Liver (tissue), 9 donors: Measurements from ENCODE around the gene CCDC83. TPM values are rescaled to one million over a fixed set of nuclear protein-coding genes. Genes with fewer than 3 reads are reported as not detected.

Experiments
- DNase-seq: peaks from one replicate; pipeline ENCODE4 v3.0.0-alpha.2; 2017; ENCODE audit warnings: low spot score
- H3K27ac ChIP-seq, 2 donors: one replicate each; pipeline ENCODE4 v1.7.0; 2013; ENCODE audit warnings: inconsistent platforms in 2 of 2, low read length in 2 of 2, control low read depth in 1 of 2, low read depth in 1 of 2, mild to moderate bottlenecking in 1 of 2
- H3K27me3 ChIP-seq, 4 donors: one replicate each; pipeline versions ENCODE4 v1.6.1 to v1.7.0; 2013; ENCODE audit warnings: low read length in 3 of 4, inconsistent platforms in 1 of 4, mild to moderate bottlenecking in 1 of 4, moderate library complexity in 1 of 4; ENCODE audit not compliant: control insufficient read depth in 4 of 4, insufficient read depth in 4 of 4
- H3K36me3 ChIP-seq, 4 donors: one replicate each; pipeline versions ENCODE4 v1.6.1 to v1.7.0; 2013; ENCODE audit warnings: low read length in 3 of 4, mild to moderate bottlenecking in 3 of 4, low read depth in 1 of 4, moderate library complexity in 1 of 4; ENCODE audit not compliant: control insufficient read depth in 4 of 4, insufficient read depth in 3 of 4
- H3K4me1 ChIP-seq, 4 donors: one replicate each; pipeline versions ENCODE4 v1.6.1 to v1.7.0; 2013; ENCODE audit warnings: low read length in 3 of 4, mild to moderate bottlenecking in 3 of 4, moderate library complexity in 1 of 4; ENCODE audit not compliant: control insufficient read depth in 4 of 4, insufficient read depth in 4 of 4
- H3K4me3 ChIP-seq, 3 donors: one replicate each; pipeline versions ENCODE4 v1.6.1 to v1.7.0; 2013; ENCODE audit warnings: low read length in 3 of 3, control low read depth in 1 of 3, low read depth in 1 of 3, mild to moderate bottlenecking in 1 of 3
- H3K9ac ChIP-seq, 2 donors: one replicate each; pipeline ENCODE4 v1.7.0; 2013; ENCODE audit warnings: low read length in 2 of 2, mild to moderate bottlenecking in 2 of 2, moderate library complexity in 2 of 2, control low read depth in 1 of 2, low read depth in 1 of 2
- H3K9me3 ChIP-seq, 4 donors: one replicate each; pipeline versions ENCODE4 v1.6.1 to v1.7.0; 2013; ENCODE audit warnings: low read length in 3 of 4; ENCODE audit not compliant: control insufficient read depth in 4 of 4
- EGR1 ChIP-seq, 2 donors: IDR thresholded peaks; 2 replicates each; pipeline ENCODE4 v1.6.1; 2016 to 2018; ENCODE audit warnings: antibody characterized with exemption in 2 of 2, low read depth in 2 of 2
- FOXA1 ChIP-seq: IDR thresholded peaks from 2 replicates; pipeline ENCODE4 v1.6.1; 2016; ENCODE audit warnings: antibody characterized with exemption
- FOXA2 ChIP-seq: IDR thresholded peaks from 2 replicates; pipeline ENCODE4 v1.6.1; 2016; ENCODE audit warnings: antibody characterized with exemption
- GABPA ChIP-seq, 2 donors: IDR thresholded peaks in 1 of 2; conservative IDR thresholded peaks in 1 of 2; 2 replicates each; pipeline ENCODE4 v1.6.1; 2016; ENCODE audit warnings: antibody characterized with exemption in 2 of 2, mild to moderate bottlenecking in 1 of 2, moderate library complexity in 1 of 2
- HNF4A ChIP-seq, 2 donors: conservative IDR thresholded peaks; 2 replicates each; pipeline ENCODE4 v1.6.1; 2016; ENCODE audit warnings: antibody characterized with exemption in 2 of 2, mild to moderate bottlenecking in 2 of 2
- HNF4G ChIP-seq: IDR thresholded peaks from 2 replicates; pipeline ENCODE4 v1.6.1; 2016; ENCODE audit warnings: antibody characterized with exemption
- JUND ChIP-seq, 2 donors: IDR thresholded peaks; 2 replicates each; pipeline ENCODE4 v1.6.1; 2016; ENCODE audit warnings: antibody characterized with exemption in 2 of 2
- NR2F2 ChIP-seq: IDR thresholded peaks from 2 replicates; pipeline ENCODE4 v1.6.1; 2016; ENCODE audit warnings: antibody characterized with exemption
- RAD21 ChIP-seq, 2 donors: IDR thresholded peaks; 2 replicates each; pipeline ENCODE4 v1.6.1; 2016; ENCODE audit warnings: antibody characterized with exemption in 2 of 2, mild to moderate bottlenecking in 2 of 2
- RXRA ChIP-seq, 2 donors: IDR thresholded peaks; 2 replicates each; pipeline ENCODE4 v1.6.1; 2017 to 2018; ENCODE audit warnings: antibody characterized with exemption in 2 of 2, mild to moderate bottlenecking in 1 of 2
- SP1 ChIP-seq: IDR thresholded peaks from 2 replicates; pipeline ENCODE4 v1.6.1; 2018; ENCODE audit warnings: antibody characterized with exemption, mild to moderate bottlenecking
- YY1 ChIP-seq: IDR thresholded peaks from 2 replicates; pipeline ENCODE4 v1.6.1; 2016; ENCODE audit warnings: antibody characterized with exemption, mild to moderate bottlenecking
- WGBS: extraction: QIAGEN DNeasy Blood & Tissue Kit; methylation state at CpG from one replicate; pipeline ENCODE4 v1.1.7; 2013; 5-methylcytosine and 5-hydroxymethylcytosine counted together
- polyA plus RNA-seq, 2 donors: library from polyadenylated mRNA; stranded (reverse) in 1 of 2; unstranded in 1 of 2; fragments of 200-250 nt in 1 of 2; fragments of >200 nt in 1 of 2; fragmentation: Nextera tagmentation in 1 of 2; extraction: Ambion mirVana in 1 of 2; gene quantifications; one replicate each; pipeline versions ENCODE4 v1.2.1 to v1.2.3, GENCODE V29; 2013 to 2015
- total RNA-seq, 2 donors: library from RNA; depleted of rRNA; stranded (reverse); fragments of >200 nt; gene quantifications; one replicate each; pipeline ENCODE4 v1.2.3, GENCODE V29; 2014
- TF ChIP-seq, protein P1 (sequence below): fragments of 150-350 bp; IDR thresholded peaks from 2 replicates; pipeline ENCODE4 v1.5.1; 2017; ENCODE audit warnings: improper control_type of control experiment, low read depth, low read length; ENCODE audit not compliant: missing input control
- TF ChIP-seq, protein P2 (sequence below): IDR thresholded peaks from 2 replicates; pipeline ENCODE4 v1.6.1; 2016; ENCODE audit warnings: antibody characterized with exemption
- TF ChIP-seq, protein P3 (sequence below): IDR thresholded peaks from 2 replicates; pipeline ENCODE4 v1.6.1; 2016; ENCODE audit warnings: antibody characterized with exemption, mild to moderate bottlenecking
- TF ChIP-seq, protein P4 (sequence below): IDR thresholded peaks from 2 replicates; pipeline ENCODE4 v1.6.1; 2016; ENCODE audit warnings: antibody characterized with exemption
- TF ChIP-seq, protein P5 (sequence below): IDR thresholded peaks from 2 replicates; pipeline ENCODE4 v1.6.1; 2016; ENCODE audit warnings: antibody characterized with exemption
- donor health status: healthy.
- donor health status: healthy.
- donor health status: healthy.
- donor health status: healthy.
- donor health status: healthy.

Gene CCDC83
- total and polyA plus RNA-seq, 4 donors, result not detected

DNA sequence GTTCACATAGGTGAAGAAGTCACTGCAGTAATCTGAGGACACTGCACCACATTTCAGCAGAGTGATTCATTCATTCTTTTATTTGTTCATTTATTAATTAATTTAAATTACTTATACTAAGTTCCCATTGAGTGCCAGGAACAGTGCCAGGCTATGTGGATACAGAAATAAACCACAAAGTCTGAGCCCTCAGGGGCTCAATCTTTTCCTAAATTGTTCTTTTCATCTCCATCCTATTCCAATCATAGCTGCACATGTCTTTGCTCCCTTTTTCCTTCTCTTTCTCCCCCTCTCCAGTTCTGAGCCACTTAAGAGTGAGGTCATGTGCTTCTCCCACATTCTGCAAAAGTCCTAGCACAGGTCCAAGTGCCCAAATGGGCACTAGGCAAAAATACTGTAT, 49.2 kb upstream of the CCDC83 start:
- H3K27ac ChIP-seq, result no peak overlapping the region

DNA sequence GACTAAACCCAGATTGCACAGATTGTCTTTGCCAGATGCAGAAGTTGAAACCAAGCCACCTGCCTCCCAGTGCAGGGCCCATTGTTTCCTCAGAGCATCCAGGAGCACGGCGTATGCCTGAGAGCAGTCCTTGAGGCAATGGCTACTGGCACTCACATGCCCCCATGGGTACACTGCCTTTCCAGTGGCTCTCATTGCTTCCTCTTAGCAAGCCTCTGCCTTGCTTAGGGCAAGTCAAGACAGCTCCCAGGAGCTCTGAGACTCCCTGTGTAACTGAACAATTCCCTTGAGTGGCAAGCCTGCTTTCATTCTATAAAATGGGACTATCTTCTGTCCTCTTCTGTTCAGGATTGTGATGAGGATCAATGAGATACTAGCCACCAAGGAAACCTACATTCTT, 48.3 kb upstream of the CCDC83 start:
- Histone ChIP-seq H3K9me3 (no peaks in the 10 kb centered on the region), H3K36me3 (no peaks in the 10 kb centered on the region), H3K9ac (no peak overlapping the region), H3K27me3 (no peaks in the 10 kb centered on the region), H3K4me3 (no peak overlapping the region), H3K4me1 (peaks cover 0 to 10% (median 6%) of the 10 kb centered on the region in 4 donors), H3K27ac (no peak overlapping the region)
- DNase-seq, result no peak
- WGBS, result 91% methylated on average over 2 of the region's 2 CpGs
- TF ChIP-seq FOXA2 (no peak), NR2F2 (no peak), HNF4A (conservative IDR thresholded peaks at IDR 0.05) (no peak), GABPA (IDR thresholded peaks at IDR 0.05 in 1 of 2, conservative IDR thresholded peaks at IDR 0.05 in 1 of 2) (no peak), FOXA1 (no peak), YY1 (no peak), SP1 (no peak), HNF4G (no peak), RXRA (IDR thresholded peaks at IDR 0.05) (no peak), JUND (IDR thresholded peaks at IDR 0.05) (no peak), RAD21 (IDR thresholded peaks at IDR 0.05) (no peak)
- TF ChIP-seq, protein P1, sequence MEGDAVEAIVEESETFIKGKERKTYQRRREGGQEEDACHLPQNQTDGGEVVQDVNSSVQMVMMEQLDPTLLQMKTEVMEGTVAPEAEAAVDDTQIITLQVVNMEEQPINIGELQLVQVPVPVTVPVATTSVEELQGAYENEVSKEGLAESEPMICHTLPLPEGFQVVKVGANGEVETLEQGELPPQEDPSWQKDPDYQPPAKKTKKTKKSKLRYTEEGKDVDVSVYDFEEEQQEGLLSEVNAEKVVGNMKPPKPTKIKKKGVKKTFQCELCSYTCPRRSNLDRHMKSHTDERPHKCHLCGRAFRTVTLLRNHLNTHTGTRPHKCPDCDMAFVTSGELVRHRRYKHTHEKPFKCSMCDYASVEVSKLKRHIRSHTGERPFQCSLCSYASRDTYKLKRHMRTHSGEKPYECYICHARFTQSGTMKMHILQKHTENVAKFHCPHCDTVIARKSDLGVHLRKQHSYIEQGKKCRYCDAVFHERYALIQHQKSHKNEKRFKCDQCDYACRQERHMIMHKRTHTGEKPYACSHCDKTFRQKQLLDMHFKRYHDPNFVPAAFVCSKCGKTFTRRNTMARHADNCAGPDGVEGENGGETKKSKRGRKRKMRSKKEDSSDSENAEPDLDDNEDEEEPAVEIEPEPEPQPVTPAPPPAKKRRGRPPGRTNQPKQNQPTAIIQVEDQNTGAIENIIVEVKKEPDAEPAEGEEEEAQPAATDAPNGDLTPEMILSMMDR, result no peak
- TF ChIP-seq, protein P2, sequence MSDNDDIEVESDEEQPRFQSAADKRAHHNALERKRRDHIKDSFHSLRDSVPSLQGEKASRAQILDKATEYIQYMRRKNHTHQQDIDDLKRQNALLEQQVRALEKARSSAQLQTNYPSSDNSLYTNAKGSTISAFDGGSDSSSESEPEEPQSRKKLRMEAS, result no peak

More for the DNA sequence above, 49.2 kb upstream of the CCDC83 start:
- Histone ChIP-seq H3K27me3 (no peaks in the 10 kb centered on the region), H3K9ac (no peak overlapping the region), H3K4me3 (no peak overlapping the region), H3K36me3 (no peaks in the 10 kb centered on the region), H3K4me1 (peaks cover 0 to 6% (median 4%) of the 10 kb centered on the region in 4 donors), H3K9me3 (no peaks in the 10 kb centered on the region)
- no peak for DNase-seq
- TF ChIP-seq, protein P3, sequence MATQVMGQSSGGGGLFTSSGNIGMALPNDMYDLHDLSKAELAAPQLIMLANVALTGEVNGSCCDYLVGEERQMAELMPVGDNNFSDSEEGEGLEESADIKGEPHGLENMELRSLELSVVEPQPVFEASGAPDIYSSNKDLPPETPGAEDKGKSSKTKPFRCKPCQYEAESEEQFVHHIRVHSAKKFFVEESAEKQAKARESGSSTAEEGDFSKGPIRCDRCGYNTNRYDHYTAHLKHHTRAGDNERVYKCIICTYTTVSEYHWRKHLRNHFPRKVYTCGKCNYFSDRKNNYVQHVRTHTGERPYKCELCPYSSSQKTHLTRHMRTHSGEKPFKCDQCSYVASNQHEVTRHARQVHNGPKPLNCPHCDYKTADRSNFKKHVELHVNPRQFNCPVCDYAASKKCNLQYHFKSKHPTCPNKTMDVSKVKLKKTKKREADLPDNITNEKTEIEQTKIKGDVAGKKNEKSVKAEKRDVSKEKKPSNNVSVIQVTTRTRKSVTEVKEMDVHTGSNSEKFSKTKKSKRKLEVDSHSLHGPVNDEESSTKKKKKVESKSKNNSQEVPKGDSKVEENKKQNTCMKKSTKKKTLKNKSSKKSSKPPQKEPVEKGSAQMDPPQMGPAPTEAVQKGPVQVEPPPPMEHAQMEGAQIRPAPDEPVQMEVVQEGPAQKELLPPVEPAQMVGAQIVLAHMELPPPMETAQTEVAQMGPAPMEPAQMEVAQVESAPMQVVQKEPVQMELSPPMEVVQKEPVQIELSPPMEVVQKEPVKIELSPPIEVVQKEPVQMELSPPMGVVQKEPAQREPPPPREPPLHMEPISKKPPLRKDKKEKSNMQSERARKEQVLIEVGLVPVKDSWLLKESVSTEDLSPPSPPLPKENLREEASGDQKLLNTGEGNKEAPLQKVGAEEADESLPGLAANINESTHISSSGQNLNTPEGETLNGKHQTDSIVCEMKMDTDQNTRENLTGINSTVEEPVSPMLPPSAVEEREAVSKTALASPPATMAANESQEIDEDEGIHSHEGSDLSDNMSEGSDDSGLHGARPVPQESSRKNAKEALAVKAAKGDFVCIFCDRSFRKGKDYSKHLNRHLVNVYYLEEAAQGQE, result no peak
- no peak for TF ChIP-seq FOXA1
- TF ChIP-seq, protein P4, sequence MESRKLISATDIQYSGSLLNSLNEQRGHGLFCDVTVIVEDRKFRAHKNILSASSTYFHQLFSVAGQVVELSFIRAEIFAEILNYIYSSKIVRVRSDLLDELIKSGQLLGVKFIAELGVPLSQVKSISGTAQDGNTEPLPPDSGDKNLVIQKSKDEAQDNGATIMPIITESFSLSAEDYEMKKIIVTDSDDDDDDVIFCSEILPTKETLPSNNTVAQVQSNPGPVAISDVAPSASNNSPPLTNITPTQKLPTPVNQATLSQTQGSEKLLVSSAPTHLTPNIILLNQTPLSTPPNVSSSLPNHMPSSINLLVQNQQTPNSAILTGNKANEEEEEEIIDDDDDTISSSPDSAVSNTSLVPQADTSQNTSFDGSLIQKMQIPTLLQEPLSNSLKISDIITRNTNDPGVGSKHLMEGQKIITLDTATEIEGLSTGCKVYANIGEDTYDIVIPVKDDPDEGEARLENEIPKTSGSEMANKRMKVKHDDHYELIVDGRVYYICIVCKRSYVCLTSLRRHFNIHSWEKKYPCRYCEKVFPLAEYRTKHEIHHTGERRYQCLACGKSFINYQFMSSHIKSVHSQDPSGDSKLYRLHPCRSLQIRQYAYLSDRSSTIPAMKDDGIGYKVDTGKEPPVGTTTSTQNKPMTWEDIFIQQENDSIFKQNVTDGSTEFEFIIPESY, result no peak
- TF ChIP-seq JUND (IDR thresholded peaks at IDR 0.05), result no peak
- TF ChIP-seq EGR1 (IDR thresholded peaks at IDR 0.05; ENCODE audit: low read depth in 2 of 2), result no peak
- TF ChIP-seq NR2F2, result no peak
- no peak for TF ChIP-seq HNF4G
- no peak for TF ChIP-seq YY1
- no peak for TF ChIP-seq HNF4A (conservative IDR thresholded peaks at IDR 0.05)
- no peak for TF ChIP-seq SP1
- TF ChIP-seq GABPA (IDR thresholded peaks at IDR 0.05 in 1 of 2, conservative IDR thresholded peaks at IDR 0.05 in 1 of 2), result no peak
- TF ChIP-seq, protein P2, result no peak
- no peak for TF ChIP-seq RXRA (IDR thresholded peaks at IDR 0.05)
- TF ChIP-seq RAD21 (IDR thresholded peaks at IDR 0.05), result no peak
- TF ChIP-seq, protein P5, sequence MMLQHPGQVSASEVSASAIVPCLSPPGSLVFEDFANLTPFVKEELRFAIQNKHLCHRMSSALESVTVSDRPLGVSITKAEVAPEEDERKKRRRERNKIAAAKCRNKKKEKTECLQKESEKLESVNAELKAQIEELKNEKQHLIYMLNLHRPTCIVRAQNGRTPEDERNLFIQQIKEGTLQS, result no peak
